IMR-90 (cell line): ENCODE results near the gene TMEM117. TPM values are rescaled to one million over a fixed set of nuclear protein-coding genes. Genes with fewer than 3 reads are reported as not detected.

Experiments
- ATAC-seq: fragments of 200-7000 bp; cut with Tn5 transposase; 2 replicates; pipeline ENCODE4 v1.9.1; 2020; ENCODE audit warnings: low read depth, mild to moderate bottlenecking, moderate library complexity
- BruUV-seq: library from RNA; stranded (reverse); fragments of 400-500 nt; replicated peaks from 2 replicates; lab custom pipeline; 2021; lab: Mats Ljungman, UMichigan
- CTCF ChIA-PET: fragments of 300-600 bp; formaldehyde crosslinking; extraction: SDS; loops from one replicate; lab custom pipeline; 2021; ENCODE audit warnings: antibody characterized with exemption; lab: Yijun Ruan, JAX
- POLR2A ChIA-PET: fragments of 300-600 bp; sonication (Branson Sonifier 250); formaldehyde crosslinking; loops from one replicate; lab custom pipeline; 2022; ENCODE audit warnings: antibody characterized with exemption; ENCODE audit not compliant: unreplicated experiment; lab: Charles Lee
- DNase-seq: peaks from one replicate; pipeline ENCODE4 v3.0.0; 2013
- H2AFZ ChIP-seq: replicated peaks from 2 replicates; pipeline ENCODE3; 2013; ENCODE audit warnings: low read length, mild to moderate bottlenecking; ENCODE audit not compliant: poor library complexity
- H2AK5ac ChIP-seq: 2 replicates; pipeline ENCODE4 v1.6.1; 2013; ENCODE audit warnings: low read depth, low read length, inconsistent platforms
- H2AK9ac ChIP-seq: replicated peaks from 2 replicates; pipeline ENCODE3; 2013; ENCODE audit warnings: mild to moderate bottlenecking, low read depth, low read length, moderate library complexity; ENCODE audit not compliant: poor library complexity
- H2BK120ac ChIP-seq: 2 replicates; pipeline ENCODE4 v1.6.1; 2013; ENCODE audit warnings: low read depth, low read length, inconsistent platforms
- H2BK15ac ChIP-seq: 3 replicates; pipeline ENCODE4 v1.6.1; 2013; ENCODE audit warnings: low read depth, low read length, inconsistent platforms
- H2BK20ac ChIP-seq: 2 replicates; pipeline ENCODE4 v1.6.1; 2013; ENCODE audit warnings: low read depth, mild to moderate bottlenecking, inconsistent platforms, low read length, moderate library complexity
- H2BK5ac ChIP-seq: 2 replicates; pipeline ENCODE4 v1.6.1; 2013; ENCODE audit warnings: mild to moderate bottlenecking, low read depth, low read length, inconsistent platforms; ENCODE audit not compliant: poor library complexity, severe bottlenecking
- H3K14ac ChIP-seq: replicated peaks from 2 replicates; pipeline ENCODE4 v1.6.1; 2013; ENCODE audit warnings: low read depth, low read length, inconsistent platforms
- H3K18ac ChIP-seq: 2 replicates; pipeline ENCODE4 v1.6.1; 2013; ENCODE audit warnings: low read depth, low read length, control low read depth
- H3K23ac ChIP-seq: 2 replicates; pipeline ENCODE4 v1.6.1; 2013; ENCODE audit warnings: low read depth, low read length, inconsistent platforms
- H3K27ac ChIP-seq: 2 replicates; pipeline ENCODE4 v1.5.1; 2013; ENCODE audit warnings: mild to moderate bottlenecking, control low read depth, low read length; ENCODE audit not compliant: insufficient read depth
- H3K27me3 ChIP-seq: 2 replicates; pipeline ENCODE4 v1.6.1; 2013; ENCODE audit warnings: low read length; ENCODE audit not compliant: control insufficient read depth, insufficient read depth
- H3K36me3 ChIP-seq: 2 replicates; pipeline ENCODE4 v1.6.1; 2013; ENCODE audit warnings: low read length, mixed read lengths; ENCODE audit not compliant: control insufficient read depth, insufficient read depth
- H3K4ac ChIP-seq: 2 replicates; pipeline ENCODE4 v1.6.1; 2013; ENCODE audit warnings: low read depth, low read length, inconsistent platforms
- H3K4me1 ChIP-seq: 2 replicates; pipeline ENCODE4 v1.6.1; 2013; ENCODE audit warnings: low read length, mixed read lengths; ENCODE audit not compliant: control insufficient read depth, insufficient read depth
- H3K4me2 ChIP-seq: 2 replicates; pipeline ENCODE4 v1.6.1; 2013; ENCODE audit warnings: low read depth, mild to moderate bottlenecking, control low read depth, low read length, moderate library complexity
- H3K4me3 ChIP-seq: 2 replicates; pipeline ENCODE4 v1.5.1; 2013; ENCODE audit warnings: low read depth, mild to moderate bottlenecking, control low read depth, low read length, moderate library complexity; ENCODE audit not compliant: insufficient read depth
- H3K56ac ChIP-seq: 2 replicates; pipeline ENCODE4 v1.6.1; 2013; ENCODE audit warnings: low read length, inconsistent platforms; ENCODE audit not compliant: insufficient read depth; ENCODE audit errors: extremely low read depth
- H3K79me1 ChIP-seq, 2 experiments: 2 replicates each; pipeline ENCODE4 v1.6.1; 2013; ENCODE audit warnings: low read length in 2 of 2, inconsistent platforms in 1 of 2, low read depth in 1 of 2
- H3K9ac ChIP-seq: 2 replicates; pipeline ENCODE4 v1.6.1; 2013; ENCODE audit warnings: low read depth, low read length, control low read depth
- H3K9me1 ChIP-seq: 2 replicates; pipeline ENCODE4 v1.6.1; 2013; ENCODE audit warnings: low read length, inconsistent platforms; ENCODE audit not compliant: insufficient read depth
- H3K9me3 ChIP-seq: 2 replicates; pipeline ENCODE4 v1.6.1; 2013; ENCODE audit warnings: low read length; ENCODE audit not compliant: control insufficient read depth, insufficient read depth
- H4K20me1 ChIP-seq: 2 replicates; pipeline ENCODE4 v1.6.1; 2013; ENCODE audit warnings: low read length, inconsistent platforms; ENCODE audit not compliant: insufficient read depth
- H4K5ac ChIP-seq: 2 replicates; pipeline ENCODE4 v1.6.1; 2013; ENCODE audit warnings: mild to moderate bottlenecking, low read depth, low read length, control low read depth
- H4K8ac ChIP-seq, 2 experiments: 2 replicates each; pipeline ENCODE4 v1.6.1; 2013; ENCODE audit warnings: low read depth in 2 of 2, low read length in 2 of 2, control low read depth in 1 of 2, inconsistent platforms in 1 of 2
- H4K91ac ChIP-seq: 2 replicates; pipeline ENCODE4 v1.6.1; 2013; ENCODE audit warnings: low read depth, low read length, inconsistent platforms; ENCODE audit not compliant: insufficient read depth
- NFE2L2 ChIP-seq: fragments of 150-350 bp; IDR thresholded peaks from 2 replicates; pipeline ENCODE4 v1.6.1; 2016; ENCODE audit warnings: low read depth, mild to moderate bottlenecking, low read length
- WGBS, 2 experiments: methylation state at CpG; one replicate each; pipeline versions ENCODE4 v1.1.5 to v1.1.7; 2013; ENCODE audit warnings: missing lambda C conversion rate in 2 of 2; ENCODE audit not compliant: insufficient read length in 1 of 2; ENCODE audit errors: extremely low coverage in 2 of 2; 5-methylcytosine and 5-hydroxymethylcytosine counted together
- dilution Hi-C: fragments of 300-500 bp; cut with HindIII; formaldehyde crosslinking; loops from one replicate; pipeline ENCODE4 v1.14.3; 2018; ENCODE audit warnings: low sequenced_read_pairs; ENCODE audit not compliant: unreplicated experiment
- in situ Hi-C: fragments of 300-500 bp; cut with MboI; formaldehyde crosslinking; loops from 3 replicates; pipeline ENCODE4 v1.14.3; 2019; ENCODE audit warnings: low sequenced_read_pairs, inconsistent platforms, mixed read lengths
- intact Hi-C: fragments of 100-400 bp; cut with micrococcal nuclease; formaldehyde crosslinking; loops from 2 replicates; pipeline ENCODE4 v1.10.0; 2022
- polyA plus RNA-seq, 3 experiments: library from polyadenylated mRNA; depleted of rRNA; stranded (reverse); fragments of >200 nt; gene quantifications; 2 replicates each; pipeline ENCODE4 v1.2.3, GENCODE V29; 2012; ENCODE audit warnings: low replicate concordance in 1 of 3
- total RNA-seq: library from RNA; depleted of rRNA; stranded (reverse); fragments of >200 nt; gene quantifications from 2 replicates; pipeline ENCODE4 v1.2.3, GENCODE V29; 2012
- TF ChIP-seq, protein P1 (sequence below): conservative IDR thresholded peaks from 2 replicates; pipeline ENCODE4 v1.5.1; 2012; ENCODE audit warnings: mild to moderate bottlenecking, low read depth, low read length, improper control_type of control experiment

The TMEM117 gene
- total and polyA plus RNA-seq, 2 of the 4 experiments (the other 2 are of a cell fraction) = 8.7 to 21.0 TPM

DNA sequence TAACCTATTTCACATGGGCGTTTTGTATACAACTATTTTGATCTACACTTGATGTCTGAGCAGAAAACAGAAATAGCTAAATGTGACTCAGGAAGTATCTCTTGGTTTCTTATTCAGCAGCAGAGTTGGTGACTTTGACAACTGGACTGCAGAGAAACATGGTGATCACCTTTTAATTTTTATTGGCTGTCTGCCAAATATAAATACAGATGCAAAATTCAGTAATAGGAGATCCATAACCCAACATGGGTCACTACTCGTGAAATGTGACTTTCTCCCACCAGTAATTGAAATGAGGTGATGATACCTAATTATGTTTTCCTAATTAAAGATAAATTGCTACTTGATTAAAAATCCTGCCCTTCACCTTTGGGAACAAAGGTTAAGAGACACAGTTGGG, 553.2 kb downstream of the TMEM117 start:
- no peak overlapping the region for H2BK20ac ChIP-seq
- no peak overlapping the region for H3K9ac ChIP-seq
- intact Hi-C loops (no loop called here), dilution Hi-C loops (no loop called here), in situ Hi-C loops (no loop called here)
- H2BK5ac ChIP-seq = no peak overlapping the region
- TF ChIP-seq, protein P1, sequence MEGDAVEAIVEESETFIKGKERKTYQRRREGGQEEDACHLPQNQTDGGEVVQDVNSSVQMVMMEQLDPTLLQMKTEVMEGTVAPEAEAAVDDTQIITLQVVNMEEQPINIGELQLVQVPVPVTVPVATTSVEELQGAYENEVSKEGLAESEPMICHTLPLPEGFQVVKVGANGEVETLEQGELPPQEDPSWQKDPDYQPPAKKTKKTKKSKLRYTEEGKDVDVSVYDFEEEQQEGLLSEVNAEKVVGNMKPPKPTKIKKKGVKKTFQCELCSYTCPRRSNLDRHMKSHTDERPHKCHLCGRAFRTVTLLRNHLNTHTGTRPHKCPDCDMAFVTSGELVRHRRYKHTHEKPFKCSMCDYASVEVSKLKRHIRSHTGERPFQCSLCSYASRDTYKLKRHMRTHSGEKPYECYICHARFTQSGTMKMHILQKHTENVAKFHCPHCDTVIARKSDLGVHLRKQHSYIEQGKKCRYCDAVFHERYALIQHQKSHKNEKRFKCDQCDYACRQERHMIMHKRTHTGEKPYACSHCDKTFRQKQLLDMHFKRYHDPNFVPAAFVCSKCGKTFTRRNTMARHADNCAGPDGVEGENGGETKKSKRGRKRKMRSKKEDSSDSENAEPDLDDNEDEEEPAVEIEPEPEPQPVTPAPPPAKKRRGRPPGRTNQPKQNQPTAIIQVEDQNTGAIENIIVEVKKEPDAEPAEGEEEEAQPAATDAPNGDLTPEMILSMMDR = no peak
- TF ChIP-seq NFE2L2 = no peak
- no peaks in the 10 kb centered on the region for H3K9me1 ChIP-seq
- H3K79me1 ChIP-seq = no peaks in the 10 kb centered on the region
- CTCF ChIA-PET = no interaction called here
- no peak overlapping the region for H3K23ac ChIP-seq
- no peak for ATAC-seq
- H2BK120ac ChIP-seq = no peak overlapping the region
- H3K36me3 ChIP-seq = no peaks in the 10 kb centered on the region
- no peak overlapping the region for H3K14ac ChIP-seq
- no peak overlapping the region for H2AK5ac ChIP-seq
- H4K8ac ChIP-seq = no peak overlapping the region
- H4K5ac ChIP-seq = no peak overlapping the region
- no peak overlapping the region for H2AFZ ChIP-seq
- H3K4ac ChIP-seq = no peak overlapping the region
- no peak overlapping the region for H3K18ac ChIP-seq
- no peak overlapping the region for H4K91ac ChIP-seq
- no peaks in the 10 kb centered on the region for H3K4me1 ChIP-seq
- no peaks in the 10 kb centered on the region for H4K20me1 ChIP-seq
- no CpG with 5 or more reads among the region's 2 CpGs for WGBS, 2 experiments
- POLR2A ChIA-PET = no interaction called here
- DNase-seq = no peak
- H3K27ac ChIP-seq = no peak overlapping the region
- H3K9me3 ChIP-seq = no peaks in the 10 kb centered on the region
- H2BK15ac ChIP-seq = no peak overlapping the region
- no peak overlapping the region for H2AK9ac ChIP-seq
- H3K4me2 ChIP-seq = no peak overlapping the region
- H3K56ac ChIP-seq = no peak overlapping the region
- no peak overlapping the region for H3K4me3 ChIP-seq
- no peaks in the 10 kb centered on the region for H3K27me3 ChIP-seq
- no TSS peak for BruUV-seq
